ENCODE measurements around the gene ZP4. TPM values are rescaled to one million over a fixed set of nuclear protein-coding genes. Genes with fewer than 3 reads are reported as not detected.
"Not testable (repeated sequence)": the region's sequence is repeated elsewhere in the genome, so short reads cannot be mapped to it uniquely, and the experiment has no call there.

Gene ZP4
- total RNA-seq, 2 experiments from 2014 or later, result not detected

DNA sequence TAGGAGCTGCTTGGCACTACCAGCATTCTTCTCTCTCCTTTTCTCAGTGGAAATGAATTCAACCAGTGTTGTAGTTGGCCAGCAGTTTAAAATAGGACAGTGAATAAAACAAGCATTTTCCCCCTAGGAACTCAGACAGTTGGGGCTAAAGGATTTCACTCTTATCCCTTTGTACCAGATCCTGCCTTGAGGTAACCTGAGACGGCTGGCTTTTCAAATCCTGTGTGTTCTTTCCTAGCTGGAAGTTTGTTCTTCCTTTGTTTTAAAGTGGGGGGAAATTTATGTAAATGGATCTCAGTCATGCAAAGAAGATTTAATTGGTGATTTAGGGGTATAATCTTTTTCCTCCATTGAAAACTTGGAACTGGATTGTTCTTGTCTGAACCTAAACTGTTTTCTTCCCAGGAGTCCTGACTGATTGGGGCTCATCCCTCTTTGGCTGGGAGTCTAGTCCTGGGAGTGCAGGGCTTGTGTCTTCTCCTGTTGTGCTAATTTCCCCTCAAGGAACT, 23.3 kb downstream of the ZP4 start:
- ChIA-PET POLR2A (no interaction called here), CTCF (no interaction called here)
- no peak overlapping the region for H3K27ac Mint-ChIP-seq
- no peak overlapping the region for H3K4me3 Mint-ChIP-seq
- H3K4me1 Mint-ChIP-seq, result no peaks in the 10 kb centered on the region
- H3K27me3 Mint-ChIP-seq, result no peaks in the 10 kb centered on the region
- H3K36me3 Mint-ChIP-seq (ENCODE audit: low read depth), result no peaks in the 10 kb centered on the region
- DNase-seq, result no peak
- H3K9me3 Mint-ChIP-seq, result no peaks in the 10 kb centered on the region

GRCh38 chr1:237864338-237865244, 26.1 kb downstream of the ZP4 start:
- CTCF ChIA-PET, result interaction anchor here (1.1 to 1.6 kb wide), 6 partner anchors 9 to 27 kb away, joined by 3 to 9 read pairs (median 3); no protein-coding TSS in a partner anchor
- H3K4me1 Mint-ChIP-seq, result no peaks in the 10 kb centered on the region

DNA sequence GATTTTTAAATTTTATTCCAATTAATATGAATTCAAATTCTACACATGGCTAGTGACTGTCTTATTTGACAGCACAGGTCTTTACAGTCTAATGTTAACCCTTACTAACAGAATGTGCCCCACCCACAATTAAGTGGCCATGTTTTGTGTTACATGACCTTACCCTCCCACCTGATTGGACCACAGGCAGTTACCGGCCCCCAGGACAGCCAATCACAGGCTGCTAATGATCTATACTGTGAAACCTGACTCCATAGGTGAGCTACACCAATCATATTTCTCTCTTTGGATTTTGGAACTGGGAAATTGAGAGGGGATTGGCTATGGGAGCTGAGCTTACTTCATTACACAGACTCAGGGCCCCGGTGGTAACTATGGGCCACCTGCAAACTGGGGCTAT, 27.5 kb downstream of the ZP4 start:
- ChIA-PET POLR2A (no interaction called here), CTCF (interaction anchor here (1.1 to 1.6 kb wide), 4 partner anchors 8 to 56 kb away, joined by 3 to 5 read pairs (median 3); no protein-coding TSS in a partner anchor)
- H3K27me3 Mint-ChIP-seq, result no peaks in the 10 kb centered on the region
- no peaks in the 10 kb centered on the region for H3K9me3 Mint-ChIP-seq
- no peaks in the 10 kb centered on the region for H3K4me1 Mint-ChIP-seq
- H3K36me3 Mint-ChIP-seq (ENCODE audit: low read depth), result no peaks in the 10 kb centered on the region
- no peak overlapping the region for H3K4me3 Mint-ChIP-seq
- no peak overlapping the region for H3K27ac Mint-ChIP-seq
- no peak for DNase-seq

More at GRCh38 chr1:237864338-237865244, 26.1 kb downstream of the ZP4 start:
- POLR2A ChIA-PET, result no interaction called here
- no peak overlapping the region for H3K4me3 Mint-ChIP-seq
- no peak overlapping the region for H3K27ac Mint-ChIP-seq
- peak; percentile 19 for DNase-seq
- no peaks in the 10 kb centered on the region for H3K36me3 Mint-ChIP-seq (ENCODE audit: low read depth)
- H3K9me3 Mint-ChIP-seq, result no peaks in the 10 kb centered on the region
- H3K27me3 Mint-ChIP-seq, result no peaks in the 10 kb centered on the region

GRCh38 chr1:237861944-237862343, 28.8 kb downstream of the ZP4 start:
- Mint-ChIP-seq H3K9me3 (no peaks in the 10 kb centered on the region), H3K27ac (no peak overlapping the region), H3K36me3 (ENCODE audit: low read depth) (no peaks in the 10 kb centered on the region), H3K27me3 (no peaks in the 10 kb centered on the region), H3K4me3 (no peak overlapping the region), H3K4me1 (no peaks in the 10 kb centered on the region)
- ChIA-PET CTCF (no interaction called here), POLR2A (no interaction called here)
- DNase-seq, result no peak

- no peak for DNase-seq
- H3K27me3 Mint-ChIP-seq, result no peaks in the 10 kb centered on the region
- H3K4me3 Mint-ChIP-seq, result no peak overlapping the region
- no peaks in the 10 kb centered on the region for H3K4me1 Mint-ChIP-seq
- H3K36me3 Mint-ChIP-seq (ENCODE audit: low read depth), result no peaks in the 10 kb centered on the region
- peaks cover 2% of the 10 kb centered on the region for H3K9me3 Mint-ChIP-seq
- H3K27ac Mint-ChIP-seq, result no peak overlapping the region
- ChIA-PET CTCF (no interaction called here), POLR2A (no interaction called here)
Measured at GRCh38 chr1:237858992-237859391, 31.7 kb downstream of the ZP4 start.

DNA sequence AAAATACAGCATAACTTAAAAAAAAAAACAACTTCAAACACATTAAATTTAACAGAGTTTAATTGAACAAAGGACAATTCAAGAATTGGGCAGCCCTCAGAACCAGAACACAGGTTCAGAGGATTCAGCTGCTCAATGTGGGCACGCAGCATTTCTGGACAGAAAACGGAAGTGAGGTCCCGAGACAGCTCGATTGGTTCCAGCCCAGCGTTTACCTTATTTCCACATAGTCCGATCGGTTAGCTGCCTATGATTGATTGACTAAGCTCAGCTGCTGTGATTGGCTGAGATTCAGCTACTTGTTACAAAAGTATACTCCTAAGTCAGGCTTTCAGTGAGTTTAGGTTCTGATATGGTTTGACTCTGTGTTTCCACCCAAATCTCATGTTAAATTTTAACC, 33.3 kb downstream of the ZP4 start:
- ChIA-PET CTCF (no interaction called here), POLR2A (no interaction called here)
- H3K27ac Mint-ChIP-seq, result no peak overlapping the region
- H3K27me3 Mint-ChIP-seq, result no peaks in the 10 kb centered on the region
- H3K9me3 Mint-ChIP-seq, result peaks cover 2% of the 10 kb centered on the region
- no peaks in the 10 kb centered on the region for H3K36me3 Mint-ChIP-seq (ENCODE audit: low read depth)
- no peaks in the 10 kb centered on the region for H3K4me1 Mint-ChIP-seq
- no peak overlapping the region for H3K4me3 Mint-ChIP-seq
- no peak for DNase-seq

DNA sequence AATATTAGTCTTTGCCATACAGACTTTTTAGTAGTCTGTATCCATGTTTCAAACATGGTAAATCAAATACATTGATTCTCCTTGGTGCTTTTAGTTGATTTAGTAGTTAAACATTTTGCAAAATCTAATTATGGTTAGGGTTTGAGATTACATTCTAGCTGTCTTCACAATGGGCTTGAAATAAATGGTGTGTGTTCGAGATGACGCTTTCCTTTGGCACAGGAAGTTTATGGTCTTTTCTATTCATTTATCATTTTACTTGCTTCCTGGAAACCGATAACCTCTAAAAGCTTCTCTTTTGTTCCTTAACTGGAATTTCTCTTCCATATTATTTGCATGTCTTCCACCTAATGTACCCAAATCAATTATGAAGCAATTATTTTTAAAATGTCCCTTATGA, 38.4 kb downstream of the ZP4 start:
- ChIA-PET CTCF (interaction anchor here (2.2 kb wide), 1 partner anchor 12 kb away, joined by 9 read pairs; no protein-coding TSS in a partner anchor), POLR2A (no interaction called here)
- no peaks in the 10 kb centered on the region for H3K4me1 Mint-ChIP-seq

GRCh38 chr1:237851210-237851845, 39.4 kb downstream of the ZP4 start:
- ChIA-PET POLR2A (no interaction called here), CTCF (interaction anchor here (0.6 to 2.2 kb wide), 4 partner anchors 13 to 468 kb away, joined by 3 to 9 read pairs (median 3); no protein-coding TSS in a partner anchor)
- Mint-ChIP-seq H3K36me3 (ENCODE audit: low read depth) (no peaks in the 10 kb centered on the region), H3K4me3 (no peak overlapping the region), H3K4me1 (no peaks in the 10 kb centered on the region), H3K27me3 (no peaks in the 10 kb centered on the region), H3K27ac (no peak overlapping the region), H3K9me3 (peaks cover 4% of the 10 kb centered on the region)
- DNase-seq, result peak; percentile 20

More for the DNA sequence above, 38.4 kb downstream of the ZP4 start:
- H3K27me3 Mint-ChIP-seq, result no peaks in the 10 kb centered on the region
- no peak for DNase-seq
- H3K9me3 Mint-ChIP-seq, result peaks cover 4% of the 10 kb centered on the region
- no peak overlapping the region for H3K27ac Mint-ChIP-seq
- H3K4me3 Mint-ChIP-seq, result no peak overlapping the region
- H3K36me3 Mint-ChIP-seq (ENCODE audit: low read depth), result no peaks in the 10 kb centered on the region

DNA sequence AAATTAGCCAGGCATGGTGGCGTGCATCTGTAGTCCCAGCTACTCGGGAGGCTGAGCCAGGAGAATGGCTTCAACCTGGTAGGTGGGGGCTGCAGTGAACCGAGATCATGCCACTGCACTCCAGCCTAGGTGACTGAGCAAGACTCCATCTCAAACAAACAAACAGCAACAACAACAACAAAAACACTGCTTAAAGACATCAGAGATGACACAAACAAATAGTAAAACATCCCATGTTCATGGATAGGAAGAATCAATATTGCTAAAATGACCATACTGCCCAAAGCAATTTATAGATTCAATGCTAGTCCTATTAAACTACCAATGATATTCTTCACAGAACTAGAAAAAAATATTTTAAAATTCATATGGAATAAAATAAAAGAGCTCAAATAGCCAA, 47.2 kb downstream of the ZP4 start:
- CTCF ChIA-PET; H3K4me3 Mint-ChIP-seq; POLR2A ChIA-PET; H3K27me3 Mint-ChIP-seq; H3K4me1 Mint-ChIP-seq; H3K27ac Mint-ChIP-seq; H3K9me3 Mint-ChIP-seq; H3K36me3 Mint-ChIP-seq (ENCODE audit: low read depth); DNase-seq: not testable (repeated sequence)

DNA sequence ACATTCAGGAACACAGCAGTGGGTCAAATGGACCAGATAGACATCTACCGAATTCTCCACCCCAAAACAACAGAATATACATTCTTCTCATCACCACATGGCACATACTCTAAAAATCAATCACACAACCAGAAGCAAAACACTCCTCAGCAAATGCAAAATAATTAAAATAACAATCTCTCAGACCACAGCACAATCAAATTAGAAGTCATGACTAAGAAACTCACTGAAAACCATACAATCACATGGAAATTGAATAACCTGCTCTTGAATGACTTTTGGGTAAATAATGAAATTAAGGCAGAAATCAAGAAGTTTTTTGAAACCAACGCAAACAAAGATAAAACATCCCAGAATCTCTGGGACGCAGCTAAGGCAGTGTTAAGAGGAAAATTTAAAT, 49.2 kb downstream of the ZP4 start:
- H3K36me3 Mint-ChIP-seq (ENCODE audit: low read depth), result no peaks in the 10 kb centered on the region
- H3K4me1 Mint-ChIP-seq, result no peaks in the 10 kb centered on the region
- ChIA-PET CTCF (no interaction called here), POLR2A (no interaction called here)
- no peaks in the 10 kb centered on the region for H3K9me3 Mint-ChIP-seq
- DNase-seq, result no peak
- H3K4me3 Mint-ChIP-seq, result no peak overlapping the region
- H3K27me3 Mint-ChIP-seq, result no peaks in the 10 kb centered on the region
- H3K27ac Mint-ChIP-seq, result no peak overlapping the region

- H3K9me3 Mint-ChIP-seq, result no peaks in the 10 kb centered on the region
- no peaks in the 10 kb centered on the region for H3K4me1 Mint-ChIP-seq
- ChIA-PET POLR2A (no interaction called here), CTCF (no interaction called here)
- no peaks in the 10 kb centered on the region for H3K27me3 Mint-ChIP-seq
- H3K27ac Mint-ChIP-seq, result no peak overlapping the region
- H3K36me3 Mint-ChIP-seq (ENCODE audit: low read depth), result no peaks in the 10 kb centered on the region
- H3K4me3 Mint-ChIP-seq, result no peak overlapping the region
- no peak for DNase-seq
Measured at GRCh38 chr1:237838904-237839534, 51.7 kb downstream of the ZP4 start.

DNA sequence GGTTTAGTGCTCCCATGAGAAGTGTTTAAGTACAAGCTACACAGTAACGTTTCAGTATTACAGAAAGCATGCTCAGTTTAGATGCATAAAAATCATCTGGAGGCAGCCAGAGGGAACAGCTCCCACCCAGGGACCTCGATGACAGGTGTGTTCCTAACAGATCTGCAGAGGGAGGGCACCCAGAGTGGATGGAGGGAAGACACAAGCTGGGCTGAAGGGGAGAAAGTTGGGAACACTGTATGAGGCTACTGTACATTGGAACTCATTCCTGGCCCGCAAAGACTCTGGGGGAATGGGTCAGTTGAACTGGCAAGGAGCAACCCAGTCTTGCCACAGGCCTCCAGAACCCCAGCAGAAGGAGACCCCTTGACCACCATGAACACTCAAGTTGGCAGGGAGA, 52.4 kb downstream of the ZP4 start:
- CTCF ChIA-PET, result interaction anchor here (0.6 kb wide), 1 partner anchor 13 kb away, joined by 3 read pairs; no protein-coding TSS in a partner anchor
- no peaks in the 10 kb centered on the region for H3K36me3 Mint-ChIP-seq (ENCODE audit: low read depth)
- no peak overlapping the region for H3K4me3 Mint-ChIP-seq
- no peaks in the 10 kb centered on the region for H3K27me3 Mint-ChIP-seq
- no peaks in the 10 kb centered on the region for H3K4me1 Mint-ChIP-seq
- POLR2A ChIA-PET, result no interaction called here
- H3K9me3 Mint-ChIP-seq, result no peaks in the 10 kb centered on the region
- no peak for DNase-seq
- no peak overlapping the region for H3K27ac Mint-ChIP-seq

GRCh38 chr1:237834461-237834860, 56.3 kb downstream of the ZP4 start:
- Mint-ChIP-seq H3K4me3 (no peak overlapping the region), H3K36me3 (ENCODE audit: low read depth) (no peaks in the 10 kb centered on the region), H3K9me3 (no peaks in the 10 kb centered on the region), H3K27me3 (no peaks in the 10 kb centered on the region), H3K4me1 (no peaks in the 10 kb centered on the region), H3K27ac (no peak overlapping the region)
- ChIA-PET POLR2A (no interaction called here), CTCF (no interaction called here)
- no peak for DNase-seq
